ENCODE results near the gene ZMYM4.

The ZMYM4 gene

GRCh38 chr1:35268282-35269200 is at the start of gene ZMYM4:
Gene ZMYM4, plus strand, starts transcription at chr1:35268709. Its CDS starts 338 bp downstream, at chr1:35269047.
- no peak for TF ChIP-seq CTCF (IDR thresholded peaks at IDR 0.05)
- Histone ChIP-seq H3K4me3 (peak within 1 kb of the TSS; percentile 86), H3K27ac (peak within 1 kb of the TSS; percentile 81 to 88)
- DNase-seq (ENCODE audit: low spot score), result peak; percentile 95

GRCh38 chr1:35220976-35221375 is 47.5 kb upstream of the ZMYM4 start:
- no peak overlapping the region for H3K27ac ChIP-seq
- H3K4me3 ChIP-seq, result no peak overlapping the region
- TF ChIP-seq CTCF (IDR thresholded peaks at IDR 0.05), result no peak
- DNase-seq (ENCODE audit: low spot score), result no peak

- Histone ChIP-seq H3K4me3 (no peak overlapping the region), H3K27ac (peak overlapping the region in 1 of 2 donors; percentile 38)
- no peak for TF ChIP-seq CTCF (IDR thresholded peaks at IDR 0.05)
- DNase-seq (ENCODE audit: low spot score), result no peak
These were observed 46.0 kb upstream of the ZMYM4 start for GRCh38 chr1:35222322-35223083.

DNA sequence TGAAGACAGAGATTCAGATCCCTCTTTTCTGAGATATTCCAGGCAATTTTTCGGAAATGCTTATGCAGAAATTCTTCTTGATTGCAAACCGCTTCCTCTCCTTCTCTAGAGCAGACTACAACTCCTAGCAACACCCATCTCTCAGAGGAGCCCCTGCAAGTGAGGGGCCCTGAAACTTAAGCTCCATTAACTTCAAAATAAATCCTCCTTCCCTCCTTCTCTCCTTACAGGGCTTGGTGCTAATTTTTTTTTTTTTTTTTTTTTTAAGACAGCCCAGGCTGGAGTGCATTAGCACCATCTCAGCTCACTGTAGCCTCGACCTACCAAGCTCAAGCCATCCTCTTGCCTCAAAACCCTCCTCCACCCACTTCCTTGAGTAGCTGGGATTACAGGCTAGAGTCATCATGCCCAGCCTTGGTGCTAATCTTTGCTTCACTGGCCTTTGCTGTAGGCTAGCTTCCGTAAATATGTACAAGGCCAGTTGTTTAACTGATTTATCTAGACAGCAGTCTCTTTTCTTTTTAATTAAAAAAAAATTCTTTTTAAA is 45.4 kb upstream of the ZMYM4 start:
- Histone ChIP-seq H3K4me3 (no peak overlapping the region), H3K27ac (no peak overlapping the region)
- TF ChIP-seq CTCF (IDR thresholded peaks at IDR 0.05), result no peak
- DNase-seq (ENCODE audit: low spot score), result no peak

DNA sequence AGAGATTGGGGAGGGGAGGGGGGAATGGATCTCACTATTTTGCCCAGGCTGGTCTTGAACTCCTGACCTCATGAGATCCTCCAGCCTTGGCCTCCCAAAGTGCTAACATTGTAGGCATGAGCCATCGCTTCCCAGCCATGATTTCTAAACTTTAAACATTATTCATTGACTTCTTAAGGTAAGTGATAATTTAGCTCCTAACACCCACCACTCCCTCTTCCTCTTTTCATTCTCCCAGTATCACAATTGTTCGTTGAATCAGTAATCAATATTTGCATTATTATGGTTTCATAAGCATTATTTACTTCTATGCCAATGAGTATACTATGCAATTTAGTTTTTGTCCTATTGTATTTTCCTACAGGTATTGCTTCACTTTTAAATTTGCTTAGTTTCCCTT is 42.0 kb upstream of the ZMYM4 start:
- no peak overlapping the region for H3K4me3 ChIP-seq
- DNase-seq (ENCODE audit: low spot score), result no peak
- TF ChIP-seq CTCF (IDR thresholded peaks at IDR 0.05), result no peak
- no peak overlapping the region for H3K27ac ChIP-seq

DNA sequence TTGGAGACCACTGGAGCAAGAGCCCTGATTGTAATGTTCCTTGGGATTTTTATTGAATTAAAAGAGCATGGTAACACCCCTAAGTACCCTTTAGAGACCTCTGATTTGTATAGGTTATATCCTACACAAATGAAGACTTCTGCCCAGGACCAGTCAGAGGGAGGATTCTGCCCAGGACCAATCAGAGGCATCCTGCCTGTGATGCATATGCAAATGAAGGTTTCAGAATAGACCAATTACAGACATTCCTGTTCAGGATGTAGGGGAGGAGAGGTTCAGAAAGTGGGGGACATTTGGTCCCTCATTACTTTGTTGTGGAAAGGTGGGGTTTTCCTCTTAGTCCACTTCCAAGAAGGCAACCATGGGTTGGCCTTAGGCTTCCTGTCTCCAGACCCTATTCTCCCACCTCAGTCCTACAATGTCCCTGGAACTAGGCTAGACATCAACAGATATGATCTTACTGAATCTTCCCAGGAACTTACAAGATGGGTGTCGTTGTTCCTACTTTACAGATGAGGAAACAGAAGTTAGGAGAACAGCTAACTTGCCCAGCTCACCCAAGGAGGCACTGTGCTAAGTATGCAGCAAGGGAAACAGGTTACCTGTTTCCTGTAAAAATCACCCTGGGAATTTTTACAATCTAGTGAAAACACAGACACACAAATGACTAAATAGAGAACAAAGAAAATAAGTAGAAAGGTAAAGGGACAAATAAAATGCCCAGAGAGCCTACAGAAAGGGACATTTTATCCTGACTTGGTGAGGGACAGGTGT is 38.7 kb upstream of the ZMYM4 start:
- Histone ChIP-seq H3K4me3 (no peak overlapping the region), H3K27ac (no peak overlapping the region)
- TF ChIP-seq CTCF (IDR thresholded peaks at IDR 0.05), result no peak
- no peak for DNase-seq (ENCODE audit: low spot score)

Data from coronary artery (tissue), 2 donors.